ENCODE measurements around the gene PSPC1.

GRCh38 chr13:19817510-19818158, 34.9 kb upstream of the PSPC1 start:
- no peak for TF ChIP-seq ZNF274 (CRISPR knock-in tag; IDR thresholded peaks at IDR 0.05)
- TF ChIP-seq EZH2 (conservative IDR thresholded peaks at IDR 0.05; ENCODE audit: low read depth, low read length) = no peak
- TF ChIP-seq, protein P1, sequence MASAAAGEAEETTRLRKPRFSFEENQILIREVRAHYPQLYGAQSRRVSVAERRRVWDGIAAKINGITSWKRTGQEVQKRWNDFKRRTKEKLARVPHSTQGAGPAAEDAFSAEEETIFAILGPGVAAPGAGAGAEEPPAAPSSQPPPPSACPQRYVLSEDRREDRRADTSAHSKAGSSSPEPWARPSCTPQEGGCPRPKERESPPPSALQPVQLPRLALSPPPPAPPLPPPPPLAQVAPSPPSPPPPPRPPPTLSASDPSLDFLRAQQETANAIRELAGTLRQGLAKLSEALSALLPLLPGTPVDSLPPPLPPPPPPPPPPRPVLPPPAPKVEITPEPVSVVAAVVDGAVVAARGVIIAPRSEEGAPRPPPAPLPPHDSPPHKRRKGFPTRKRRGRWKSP (CRISPR knock-in tag; IDR thresholded peaks at IDR 0.05) = no peak
- no peak for TF ChIP-seq MAFK (conservative IDR thresholded peaks at IDR 0.05 in 1 of 2, IDR thresholded peaks at IDR 0.05 in 1 of 2; ENCODE audit: low read length in 2 of 2)
- TF ChIP-seq HDAC6 (IDR thresholded peaks at IDR 0.05; ENCODE audit: low read depth, low read length) = no peak
- no peak for TF ChIP-seq CTCF (CRISPR knock-in tag; IDR thresholded peaks at IDR 0.05)
- TF ChIP-seq, protein P2, sequence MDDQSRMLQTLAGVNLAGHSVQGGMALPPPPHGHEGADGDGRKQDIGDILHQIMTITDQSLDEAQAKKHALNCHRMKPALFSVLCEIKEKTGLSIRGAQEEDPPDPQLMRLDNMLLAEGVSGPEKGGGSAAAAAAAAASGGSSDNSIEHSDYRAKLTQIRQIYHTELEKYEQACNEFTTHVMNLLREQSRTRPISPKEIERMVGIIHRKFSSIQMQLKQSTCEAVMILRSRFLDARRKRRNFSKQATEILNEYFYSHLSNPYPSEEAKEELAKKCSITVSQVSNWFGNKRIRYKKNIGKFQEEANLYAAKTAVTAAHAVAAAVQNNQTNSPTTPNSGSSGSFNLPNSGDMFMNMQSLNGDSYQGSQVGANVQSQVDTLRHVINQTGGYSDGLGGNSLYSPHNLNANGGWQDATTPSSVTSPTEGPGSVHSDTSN (CRISPR knock-in tag; IDR thresholded peaks at IDR 0.05; ENCODE audit: borderline replicate concordance) = no peak
- TF ChIP-seq ZNF121 (CRISPR knock-in tag; IDR thresholded peaks at IDR 0.05) = no peak
- no peak for TF ChIP-seq ZNF230 (CRISPR knock-in tag; IDR thresholded peaks at IDR 0.05)
- TF ChIP-seq ZFP91 (CRISPR knock-in tag; IDR thresholded peaks at IDR 0.05; ENCODE audit: borderline replicate concordance) = no peak
- TF ChIP-seq, protein P3, sequence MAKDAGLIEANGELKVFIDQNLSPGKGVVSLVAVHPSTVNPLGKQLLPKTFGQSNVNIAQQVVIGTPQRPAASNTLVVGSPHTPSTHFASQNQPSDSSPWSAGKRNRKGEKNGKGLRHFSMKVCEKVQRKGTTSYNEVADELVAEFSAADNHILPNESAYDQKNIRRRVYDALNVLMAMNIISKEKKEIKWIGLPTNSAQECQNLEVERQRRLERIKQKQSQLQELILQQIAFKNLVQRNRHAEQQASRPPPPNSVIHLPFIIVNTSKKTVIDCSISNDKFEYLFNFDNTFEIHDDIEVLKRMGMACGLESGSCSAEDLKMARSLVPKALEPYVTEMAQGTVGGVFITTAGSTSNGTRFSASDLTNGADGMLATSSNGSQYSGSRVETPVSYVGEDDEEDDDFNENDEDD (CRISPR knock-in tag; IDR thresholded peaks at IDR 0.05; ENCODE audit: borderline replicate concordance) = no peak
- TF ChIP-seq NR1H2 (CRISPR knock-in tag; IDR thresholded peaks at IDR 0.05; ENCODE audit: borderline replicate concordance, low read depth) = no peak
- TF ChIP-seq, protein P4, sequence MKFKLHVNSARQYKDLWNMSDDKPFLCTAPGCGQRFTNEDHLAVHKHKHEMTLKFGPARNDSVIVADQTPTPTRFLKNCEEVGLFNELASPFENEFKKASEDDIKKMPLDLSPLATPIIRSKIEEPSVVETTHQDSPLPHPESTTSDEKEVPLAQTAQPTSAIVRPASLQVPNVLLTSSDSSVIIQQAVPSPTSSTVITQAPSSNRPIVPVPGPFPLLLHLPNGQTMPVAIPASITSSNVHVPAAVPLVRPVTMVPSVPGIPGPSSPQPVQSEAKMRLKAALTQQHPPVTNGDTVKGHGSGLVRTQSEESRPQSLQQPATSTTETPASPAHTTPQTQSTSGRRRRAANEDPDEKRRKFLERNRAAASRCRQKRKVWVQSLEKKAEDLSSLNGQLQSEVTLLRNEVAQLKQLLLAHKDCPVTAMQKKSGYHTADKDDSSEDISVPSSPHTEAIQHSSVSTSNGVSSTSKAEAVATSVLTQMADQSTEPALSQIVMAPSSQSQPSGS (CRISPR knock-in tag; IDR thresholded peaks at IDR 0.05) = no peak
